A673 (cell line): Measurements from ENCODE around the gene TMEM132C. TPM values are rescaled to one million over a fixed set of nuclear protein-coding genes. Genes with fewer than 3 reads are reported as not detected.

ENCODE experiments used
- BruUV-seq: library from RNA; stranded (reverse); fragments of 400-500 nt; replicated peaks from 2 replicates; lab custom pipeline; 2021; lab: Mats Ljungman, UMichigan
- CTCF ChIA-PET: fragments of 300-600 bp; sonication (Branson Sonifier 250); formaldehyde crosslinking; loops from one replicate; lab custom pipeline; 2022; ENCODE audit warnings: antibody characterized with exemption; lab: Charles Lee
- POLR2A ChIA-PET: fragments of 300-600 bp; sonication (Branson Sonifier 250); formaldehyde crosslinking; loops from one replicate; lab custom pipeline; 2022; ENCODE audit warnings: antibody characterized with exemption; ENCODE audit not compliant: low non-redundant PET; lab: Charles Lee
- DNase-seq: peaks from one replicate; pipeline ENCODE4 v3.0.0-alpha.2; 2015; ENCODE audit warnings: low spot score
- H3K27ac ChIP-seq: fragments of 200-600 bp; sonication (generic); 2 replicates; pipeline ENCODE4 v1.5.1; 2016; ENCODE audit warnings: mixed run types, low read depth, mild to moderate bottlenecking, mixed read lengths, antibody characterized with exemption, low read length; ENCODE audit not compliant: poor library complexity, severe bottlenecking
- H3K27me3 ChIP-seq: fragments of 200-600 bp; sonication (generic); replicated peaks from 2 replicates; pipeline ENCODE4 v1.6.1; 2017; ENCODE audit warnings: mixed run types, low read depth, mild to moderate bottlenecking, mixed read lengths, antibody characterized with exemption, low read length; ENCODE audit not compliant: insufficient read depth, poor library complexity
- H3K36me3 ChIP-seq: fragments of 200-600 bp; sonication (generic); 2 replicates; pipeline ENCODE4 v1.6.1; 2016; ENCODE audit warnings: mixed run types, mild to moderate bottlenecking, mixed read lengths, antibody characterized with exemption, low read length; ENCODE audit not compliant: insufficient read depth, poor library complexity, severe bottlenecking
- H3K4me1 ChIP-seq: fragments of 200-600 bp; sonication (generic); 2 replicates; pipeline ENCODE4 v1.6.1; 2017; ENCODE audit warnings: mixed run types, mild to moderate bottlenecking, mixed read lengths, antibody characterized with exemption, low read length; ENCODE audit not compliant: insufficient read depth, poor library complexity, severe bottlenecking
- H3K4me3 ChIP-seq: fragments of 200-600 bp; sonication (generic); 2 replicates; pipeline ENCODE4 v1.5.1; 2016; ENCODE audit warnings: low read depth, mixed run types, mild to moderate bottlenecking, mixed read lengths, low read length; ENCODE audit not compliant: poor library complexity, severe bottlenecking
- H3K9me3 ChIP-seq: fragments of 200-600 bp; sonication (generic); 2 replicates; pipeline ENCODE4 v1.6.1; 2016; ENCODE audit warnings: mixed run types, low read depth, mild to moderate bottlenecking, mixed read lengths, antibody characterized with exemption, low read length; ENCODE audit not compliant: poor library complexity, severe bottlenecking
- EZH2 ChIP-seq: fragments of 200-600 bp; sonication (generic); IDR thresholded peaks from 2 replicates; pipeline ENCODE4 v1.6.1; 2017; ENCODE audit warnings: borderline replicate concordance, low read depth, mild to moderate bottlenecking, mixed read lengths, antibody characterized with exemption, low read length; ENCODE audit not compliant: poor library complexity, severe bottlenecking
- intact Hi-C: fragments of 100-400 bp; cut with micrococcal nuclease; formaldehyde crosslinking; loops from one replicate; pipeline ENCODE4 v1.10.0; 2022; ENCODE audit not compliant: unreplicated experiment
- total RNA-seq: library from RNA; stranded (reverse); gene quantifications from 2 replicates; pipeline ENCODE4 v1.2.3, GENCODE V29; 2021
- TF ChIP-seq, protein P1 (sequence below): fragments of 300-800, 200-600 bp; sonication (generic); conservative IDR thresholded peaks from 2 replicates; pipeline ENCODE4 v1.5.1; 2017; ENCODE audit warnings: low read depth, mild to moderate bottlenecking, antibody characterized with exemption, low read length, moderate library complexity, mixed read lengths

Gene TMEM132C
- total RNA-seq, 1 experiment from 2014 or later = not detected

DNA sequence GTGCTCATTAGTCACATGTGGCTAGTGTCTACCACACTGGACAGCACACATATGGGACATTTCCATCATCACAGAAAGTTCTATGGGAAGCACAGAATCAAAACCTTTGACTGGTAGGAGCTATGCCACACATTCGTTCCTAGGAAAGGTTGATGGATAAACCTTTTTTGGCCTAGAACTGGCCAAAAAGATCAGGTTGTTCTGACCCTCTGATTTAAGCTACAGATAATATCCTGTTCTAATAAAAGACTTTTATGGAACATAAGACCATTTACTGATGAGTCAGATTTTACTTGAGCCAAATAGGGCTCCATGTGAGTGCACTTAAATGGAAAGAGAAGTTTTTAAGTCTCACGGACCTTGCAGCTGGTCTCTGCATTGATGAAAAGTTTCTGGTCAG lies 413.6 kb downstream of the TMEM132C start:
- no peak for TF ChIP-seq EZH2
- TF ChIP-seq, protein P1, sequence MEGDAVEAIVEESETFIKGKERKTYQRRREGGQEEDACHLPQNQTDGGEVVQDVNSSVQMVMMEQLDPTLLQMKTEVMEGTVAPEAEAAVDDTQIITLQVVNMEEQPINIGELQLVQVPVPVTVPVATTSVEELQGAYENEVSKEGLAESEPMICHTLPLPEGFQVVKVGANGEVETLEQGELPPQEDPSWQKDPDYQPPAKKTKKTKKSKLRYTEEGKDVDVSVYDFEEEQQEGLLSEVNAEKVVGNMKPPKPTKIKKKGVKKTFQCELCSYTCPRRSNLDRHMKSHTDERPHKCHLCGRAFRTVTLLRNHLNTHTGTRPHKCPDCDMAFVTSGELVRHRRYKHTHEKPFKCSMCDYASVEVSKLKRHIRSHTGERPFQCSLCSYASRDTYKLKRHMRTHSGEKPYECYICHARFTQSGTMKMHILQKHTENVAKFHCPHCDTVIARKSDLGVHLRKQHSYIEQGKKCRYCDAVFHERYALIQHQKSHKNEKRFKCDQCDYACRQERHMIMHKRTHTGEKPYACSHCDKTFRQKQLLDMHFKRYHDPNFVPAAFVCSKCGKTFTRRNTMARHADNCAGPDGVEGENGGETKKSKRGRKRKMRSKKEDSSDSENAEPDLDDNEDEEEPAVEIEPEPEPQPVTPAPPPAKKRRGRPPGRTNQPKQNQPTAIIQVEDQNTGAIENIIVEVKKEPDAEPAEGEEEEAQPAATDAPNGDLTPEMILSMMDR = no peak
- no TSS peak for BruUV-seq
- DNase-seq = no peak
- ChIA-PET CTCF (no interaction called here), POLR2A (no interaction called here)
- Histone ChIP-seq H3K36me3 (no peaks in the 10 kb centered on the region), H3K27me3 (peaks cover 33% of the 10 kb centered on the region), H3K4me3 (no peak overlapping the region), H3K4me1 (no peaks in the 10 kb centered on the region), H3K27ac (no peak overlapping the region), H3K9me3 (no peaks in the 10 kb centered on the region)
- intact Hi-C loops = no loop called here

- DNase-seq = no peak
- H3K4me3 ChIP-seq = no peak overlapping the region
- intact Hi-C loops = no loop called here
- no peaks in the 10 kb centered on the region for H3K36me3 ChIP-seq
- no peaks in the 10 kb centered on the region for H3K4me1 ChIP-seq
- TF ChIP-seq, protein P1 = no peak
- TF ChIP-seq EZH2 = no peak
- ChIA-PET POLR2A (no interaction called here), CTCF (no interaction called here)
- no peaks in the 10 kb centered on the region for H3K9me3 ChIP-seq
- H3K27me3 ChIP-seq = peaks cover 20% of the 10 kb centered on the region
- BruUV-seq = no TSS peak
- no peak overlapping the region for H3K27ac ChIP-seq
Observed at GRCh38 chr12:128682548-128683275, 415.7 kb downstream of the TMEM132C start.

- Histone ChIP-seq H3K4me1 (no peaks in the 10 kb centered on the region), H3K4me3 (no peak overlapping the region), H3K27me3 (peaks cover 27% of the 10 kb centered on the region), H3K27ac (no peak overlapping the region), H3K9me3 (no peaks in the 10 kb centered on the region), H3K36me3 (no peaks in the 10 kb centered on the region)
- no peak for DNase-seq
- BruUV-seq = no TSS peak
- intact Hi-C loops = no loop called here
- POLR2A ChIA-PET = no interaction called here
- TF ChIP-seq, protein P1 = no peak
- no peak for TF ChIP-seq EZH2
- CTCF ChIA-PET = no interaction called here
Observed at GRCh38 chr12:128684352-128684751, 417.4 kb downstream of the TMEM132C start.
